T-helper 17 cell (primary cell): ENCODE results near the gene KAZN. TPM values are rescaled to one million over a fixed set of nuclear protein-coding genes. Genes with fewer than 3 reads are reported as not detected.

Experiments
- ATAC-seq: fragments of 150-1000 bp; cut with Tn5 transposase; 2 replicates; pipeline ENCODE4 v1.10.0; 2021; ENCODE audit warnings: mild to moderate bottlenecking, moderate library complexity
- DNase-seq, 3 donors: peaks; one replicate each; pipeline versions ENCODE4 v3.0.0 to v3.0.0-alpha.2; 2020 to 2021
- H3K9me3 ChIP-seq: one replicate; pipeline ENCODE4 v1.7.0; 2013; ENCODE audit warnings: low read length, mild to moderate bottlenecking; ENCODE audit not compliant: control insufficient read depth, poor library complexity, severe bottlenecking
- H3K27ac Mint-ChIP-seq: one replicate; pipeline ENCODE4 v1.8.0; 2022; ENCODE audit warnings: mild to moderate bottlenecking, moderate library complexity, mixed read lengths
- H3K27me3 Mint-ChIP-seq: one replicate; pipeline ENCODE4 v1.8.0; 2022; ENCODE audit warnings: mixed read lengths
- H3K36me3 Mint-ChIP-seq: one replicate; pipeline ENCODE4 v1.8.0; 2022; ENCODE audit warnings: low read depth, mixed read lengths
- H3K4me1 Mint-ChIP-seq: one replicate; pipeline ENCODE4 v1.8.0; 2022; ENCODE audit warnings: mild to moderate bottlenecking, mixed read lengths
- H3K4me3 Mint-ChIP-seq: one replicate; pipeline ENCODE4 v1.8.0; 2022; ENCODE audit warnings: mild to moderate bottlenecking, moderate library complexity, mixed read lengths
- total RNA-seq, 4 donors: library from RNA in 2 of 4; stranded (reverse) in 2 of 4; gene quantifications; one replicate each; pipeline ENCODE4 v1.2.3 and lab custom pipeline; 2022 to 2026

The KAZN gene
- total RNA-seq, 2 donors from 2014 or later: 0.10 to 0.62 TPM

DNA sequence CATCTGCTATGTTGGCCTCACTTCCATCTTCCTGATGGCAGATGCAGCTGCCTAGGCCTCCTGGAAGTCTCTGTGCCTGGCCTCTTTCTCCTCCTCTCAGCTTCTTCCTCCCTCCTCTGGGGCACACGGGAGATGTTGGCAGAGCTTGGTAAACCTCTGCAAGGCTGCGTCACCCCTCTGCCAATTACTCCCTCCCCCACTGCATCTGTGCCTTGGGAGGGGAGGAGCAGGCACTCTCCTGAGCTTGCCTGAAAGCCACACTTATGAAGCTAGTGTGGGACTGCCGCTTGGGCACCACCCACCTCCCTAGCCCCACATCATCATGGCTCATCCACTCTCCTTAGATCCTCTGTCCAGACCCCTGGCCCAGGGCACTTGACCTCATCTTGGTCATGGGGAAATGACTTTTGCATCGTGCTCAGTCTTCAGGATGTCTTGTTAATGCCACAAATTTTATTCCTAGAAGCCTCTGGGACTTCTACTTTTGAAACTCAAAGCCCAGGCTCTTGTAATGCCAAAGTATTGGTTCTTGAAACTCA, 547.7 kb downstream of the KAZN start:
- Mint-ChIP-seq H3K27me3 (peaks cover 87% of the 10 kb centered on the region), H3K4me1 (no peaks in the 10 kb centered on the region), H3K27ac (no peak overlapping the region), H3K36me3 (no peaks in the 10 kb centered on the region), H3K4me3 (no peak overlapping the region)
- no peak for DNase-seq
- no peaks in the 10 kb centered on the region for H3K9me3 ChIP-seq
- no peak for ATAC-seq

DNA sequence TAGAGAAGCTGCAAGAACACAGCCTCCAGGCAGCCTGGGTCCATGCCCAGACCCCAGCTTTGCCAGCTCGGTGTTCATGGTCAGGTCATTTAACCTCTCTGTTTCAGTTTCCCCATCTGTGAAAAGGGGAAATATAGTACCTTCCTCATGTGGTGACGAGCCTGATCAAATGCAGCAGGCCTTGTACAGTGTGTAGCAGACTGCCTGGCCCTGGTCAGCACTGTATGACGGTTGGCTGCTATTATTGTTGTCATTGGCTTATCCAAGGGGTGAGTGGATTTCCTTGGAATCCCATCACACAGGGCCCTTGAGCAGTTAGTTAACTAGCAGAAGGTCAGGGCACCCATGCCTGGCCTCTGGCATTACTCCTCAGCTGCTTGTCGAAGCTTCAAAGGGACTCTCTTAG, 548.5 kb downstream of the KAZN start:
- Mint-ChIP-seq H3K27me3 (peaks cover 87% of the 10 kb centered on the region), H3K4me3 (no peak overlapping the region), H3K27ac (no peak overlapping the region), H3K36me3 (no peaks in the 10 kb centered on the region), H3K4me1 (no peaks in the 10 kb centered on the region)
- no peak for DNase-seq
- no peak for ATAC-seq
- no peaks in the 10 kb centered on the region for H3K9me3 ChIP-seq

DNA sequence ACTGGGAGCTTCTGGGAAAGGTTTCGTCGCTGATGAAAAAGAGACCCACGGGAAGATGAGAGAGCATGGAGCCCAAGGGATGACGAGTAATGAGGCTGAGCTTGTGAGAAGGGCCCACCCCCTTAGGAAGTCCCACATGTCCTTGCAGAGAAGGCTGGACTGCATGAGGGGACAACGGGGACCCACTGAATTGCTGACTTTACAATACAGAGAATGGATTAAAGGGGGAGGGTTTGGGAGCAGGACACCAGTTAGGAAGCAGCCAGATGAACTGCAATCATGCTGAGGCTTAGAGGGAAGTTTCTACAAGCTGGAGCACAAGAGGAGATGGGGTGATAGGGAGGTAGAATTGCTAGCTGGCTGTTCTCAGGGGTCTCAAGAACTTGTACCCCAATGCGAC, 549.5 kb downstream of the KAZN start:
- Mint-ChIP-seq H3K27ac (no peak overlapping the region), H3K4me1 (no peaks in the 10 kb centered on the region), H3K36me3 (no peaks in the 10 kb centered on the region), H3K4me3 (no peak overlapping the region), H3K27me3 (peaks cover 84% of the 10 kb centered on the region)
- ATAC-seq (no peak), DNase-seq (no peak)
- no peaks in the 10 kb centered on the region for H3K9me3 ChIP-seq

DNA sequence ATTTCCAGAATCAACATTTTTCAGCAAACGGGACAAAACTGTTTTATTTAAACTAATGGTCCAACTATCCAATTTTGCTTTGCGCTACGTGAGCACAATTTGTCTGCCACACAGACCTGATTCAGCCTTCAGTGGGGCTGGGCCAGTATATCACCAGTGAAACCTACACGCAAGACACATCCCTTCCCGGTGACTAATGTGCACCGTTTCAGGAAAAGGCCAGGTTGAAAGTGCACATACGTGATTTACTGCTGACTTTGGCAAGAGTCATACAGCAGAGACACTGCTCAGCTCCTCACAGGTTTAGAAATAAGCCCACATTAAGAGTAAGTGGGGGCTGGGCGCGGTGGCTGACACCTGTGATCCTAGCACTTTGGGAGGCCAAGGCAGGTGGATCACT, 550.0 kb downstream of the KAZN start:
- Mint-ChIP-seq H3K4me3 (no peak overlapping the region), H3K27ac (no peak overlapping the region), H3K27me3 (peaks cover 80% of the 10 kb centered on the region), H3K36me3 (no peaks in the 10 kb centered on the region), H3K4me1 (no peaks in the 10 kb centered on the region)
- no peak for ATAC-seq
- H3K9me3 ChIP-seq: no peaks in the 10 kb centered on the region
- DNase-seq: no peak

DNA sequence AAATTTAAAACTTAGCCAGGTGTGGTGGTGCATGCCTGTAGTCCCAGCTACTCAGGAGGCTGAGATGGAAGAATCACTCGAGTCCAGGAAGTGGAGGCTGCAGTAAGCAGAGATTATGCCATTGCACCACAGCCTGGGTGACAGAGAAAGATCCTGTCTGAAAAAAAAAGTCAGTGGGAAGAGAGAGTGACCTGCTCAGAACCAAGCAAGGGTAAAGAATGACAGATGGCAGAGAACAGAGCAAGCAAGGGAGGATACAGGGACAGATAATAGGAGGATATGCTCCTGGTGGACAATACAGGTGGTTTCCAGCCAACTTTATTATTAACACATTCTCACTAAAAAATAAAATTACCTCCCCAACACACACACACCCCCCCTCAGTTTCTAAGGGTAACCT, 550.5 kb downstream of the KAZN start:
- H3K4me3 Mint-ChIP-seq: no peak overlapping the region
- H3K27me3 Mint-ChIP-seq: peaks cover 80% of the 10 kb centered on the region
- H3K36me3 Mint-ChIP-seq: no peaks in the 10 kb centered on the region
- H3K9me3 ChIP-seq: no peaks in the 10 kb centered on the region
- ATAC-seq (no peak), DNase-seq (no peak)
- no peaks in the 10 kb centered on the region for H3K4me1 Mint-ChIP-seq
- H3K27ac Mint-ChIP-seq: no peak overlapping the region

DNA sequence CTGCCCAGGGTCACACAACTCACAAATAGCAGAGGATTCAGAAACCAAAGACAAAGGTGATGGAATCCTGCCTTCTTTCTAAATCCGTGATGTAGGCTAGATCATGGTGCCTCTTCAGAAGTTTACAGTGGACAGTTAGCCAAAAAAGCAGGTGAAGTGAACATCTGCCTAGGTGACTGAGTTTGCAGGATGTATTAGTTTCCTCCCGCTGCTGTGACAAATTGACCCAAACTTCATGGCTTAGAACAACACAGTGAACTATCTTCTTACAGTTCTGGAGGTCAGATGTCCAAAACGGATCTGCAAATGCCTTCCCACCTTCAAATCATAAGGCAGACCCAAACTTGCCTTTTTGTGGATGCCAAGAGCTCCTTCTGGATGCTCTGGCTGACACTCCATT, 551.9 kb downstream of the KAZN start:
- no peaks in the 10 kb centered on the region for H3K9me3 ChIP-seq
- DNase-seq (no peak), ATAC-seq (no peak)
- Mint-ChIP-seq H3K4me3 (no peak overlapping the region), H3K27me3 (peaks cover 78% of the 10 kb centered on the region), H3K4me1 (peaks cover 8% of the 10 kb centered on the region), H3K36me3 (no peaks in the 10 kb centered on the region), H3K27ac (no peak overlapping the region)

DNA sequence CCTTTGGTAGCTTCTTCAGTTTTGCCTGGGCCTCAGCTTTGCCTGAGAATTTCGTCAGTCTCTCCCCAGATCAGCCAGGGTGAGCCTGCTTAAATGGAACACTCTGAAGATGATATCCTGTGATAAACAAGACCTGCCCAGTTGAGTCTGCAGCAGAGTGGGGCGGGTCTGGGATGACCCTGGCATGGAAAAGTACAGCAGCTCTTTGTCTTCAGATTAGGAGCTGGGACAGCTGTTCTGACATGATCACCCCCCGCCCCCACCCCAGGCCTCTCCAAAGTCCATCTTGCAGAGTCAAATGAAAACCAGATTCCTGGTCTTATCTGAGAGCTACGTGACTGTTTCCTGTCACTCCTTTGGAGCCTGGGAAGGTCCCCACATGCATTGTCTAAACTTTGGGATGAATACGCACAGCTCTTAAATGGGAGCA, 552.9 kb downstream of the KAZN start:
- Mint-ChIP-seq H3K4me1 (peaks cover 16% of the 10 kb centered on the region), H3K27me3 (peaks cover 74% of the 10 kb centered on the region), H3K36me3 (no peaks in the 10 kb centered on the region), H3K27ac (no peak overlapping the region), H3K4me3 (no peak overlapping the region)
- no peak for ATAC-seq
- H3K9me3 ChIP-seq: no peaks in the 10 kb centered on the region
- DNase-seq: no peak

DNA sequence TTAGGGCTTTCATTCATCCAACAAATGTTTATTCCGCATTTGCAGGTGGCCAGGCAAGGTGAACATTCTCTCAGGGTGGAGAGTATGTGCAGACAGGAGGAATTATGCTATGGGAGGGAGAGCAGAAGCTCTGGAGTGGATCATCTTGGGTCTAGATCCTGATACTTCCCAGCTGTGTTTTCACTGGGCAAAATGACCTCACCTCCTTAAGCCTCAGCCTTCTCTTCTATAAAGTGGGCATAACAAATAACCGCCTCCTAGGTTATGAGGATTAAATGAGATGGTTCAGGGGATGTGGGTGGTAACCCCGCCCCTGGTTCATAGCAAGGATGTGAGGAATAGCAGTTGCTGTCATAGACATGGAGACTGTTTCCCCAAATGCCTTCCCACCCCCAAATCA, 553.4 kb downstream of the KAZN start:
- Mint-ChIP-seq H3K4me1 (peaks cover 20% of the 10 kb centered on the region), H3K36me3 (no peaks in the 10 kb centered on the region), H3K4me3 (no peak overlapping the region), H3K27ac (no peak overlapping the region), H3K27me3 (peaks cover 70% of the 10 kb centered on the region)
- DNase-seq (no peak), ATAC-seq (no peak)
- no peaks in the 10 kb centered on the region for H3K9me3 ChIP-seq

DNA sequence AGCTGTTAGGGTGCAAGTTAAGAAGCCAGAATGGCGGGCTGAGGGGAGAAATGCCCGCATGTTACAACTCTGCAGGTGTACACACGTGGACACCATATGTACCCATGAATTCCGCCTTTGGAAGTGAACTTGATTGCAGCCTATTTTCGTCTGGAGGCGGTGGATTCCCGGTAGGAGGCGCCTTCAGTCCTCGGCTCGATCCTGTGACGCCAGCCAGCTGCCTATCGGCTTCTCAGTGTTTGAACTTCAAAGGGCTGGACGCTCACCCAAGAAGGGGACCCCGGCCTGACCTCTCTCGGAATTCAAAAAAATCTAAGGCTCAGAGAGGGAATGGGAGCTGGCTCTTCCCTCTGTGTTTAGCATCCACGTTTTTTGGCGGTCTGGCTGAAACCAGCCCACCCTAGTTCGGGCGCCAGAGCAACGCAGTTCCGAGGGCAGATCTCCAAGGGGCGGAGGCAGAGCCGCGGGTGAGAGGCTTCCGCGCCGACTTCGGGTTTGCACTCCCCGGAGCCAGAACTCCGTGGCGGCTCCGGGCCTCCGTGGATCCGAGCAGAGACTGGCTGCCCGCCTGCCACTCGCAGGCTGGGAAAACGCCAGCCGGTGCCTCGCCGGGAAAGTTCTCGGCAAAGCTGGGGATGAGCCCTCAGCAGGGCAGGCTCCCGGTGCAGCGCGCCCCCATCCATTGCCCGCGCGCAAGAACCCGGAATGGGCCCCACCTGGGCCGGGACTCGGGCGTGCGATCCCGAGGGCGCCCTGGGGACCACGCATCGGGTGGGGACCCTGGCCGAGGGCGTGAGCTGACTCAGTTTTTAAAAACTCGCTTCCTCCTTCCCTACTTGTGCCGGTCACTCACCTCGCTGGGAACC, 554.1 kb downstream of the KAZN start:
- Mint-ChIP-seq H3K4me1 (peaks cover 22% of the 10 kb centered on the region), H3K4me3 (peak overlapping the region; percentile 74), H3K27ac (no peak overlapping the region), H3K27me3 (peaks cover 63% of the 10 kb centered on the region), H3K36me3 (no peaks in the 10 kb centered on the region)
- no peak for ATAC-seq
- DNase-seq: no peak
- H3K9me3 ChIP-seq: no peaks in the 10 kb centered on the region

DNA sequence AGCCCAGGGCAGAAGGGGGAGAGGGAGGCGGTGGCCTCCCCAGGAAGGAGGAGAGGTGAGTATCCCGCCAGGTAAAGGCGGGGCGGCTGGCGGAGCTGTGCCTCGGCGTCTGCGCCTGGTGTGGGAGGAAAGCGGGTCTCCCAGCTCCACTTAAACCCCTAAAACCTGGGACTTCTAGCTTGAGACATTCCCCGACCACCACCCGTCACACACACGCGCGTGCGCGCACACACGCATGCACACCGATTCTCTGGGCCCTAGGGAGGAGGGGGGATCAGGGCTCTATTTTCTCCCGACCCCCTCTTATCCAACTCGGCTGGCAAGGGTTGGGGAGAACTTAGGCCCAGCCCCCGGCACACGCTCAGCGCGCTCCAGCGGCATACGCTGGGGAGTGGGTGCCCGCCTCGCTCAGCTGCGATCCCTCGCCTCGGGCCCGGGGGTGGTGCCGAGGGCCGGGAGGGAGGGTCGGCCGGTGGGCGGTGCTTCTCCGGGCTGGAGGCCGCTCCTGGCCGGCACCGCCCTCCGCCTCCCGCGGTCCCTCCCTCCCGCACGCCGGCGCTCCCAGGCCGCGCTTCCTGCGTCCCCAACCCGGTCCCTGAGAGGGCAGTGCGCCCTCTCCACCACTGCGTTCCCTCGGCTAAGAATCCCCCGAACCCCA, 554.8 kb downstream of the KAZN start, which contains the start of gene TMEM51:
TMEM51 (plus strand) TSS at position 564 of the 658 bp plus-strand sequence. CDS start 61,341 bp downstream, outside the sequence.
- Mint-ChIP-seq H3K36me3 (no peaks in the 10 kb centered on the region), H3K27me3 (peaks cover 57% of the 10 kb centered on the region), H3K4me3 (peak within 1 kb of the TSS; percentile 79), H3K4me1 (peaks cover 22% of the 10 kb centered on the region), H3K27ac (no peak within 1 kb of the TSS)
- DNase-seq (no peak), ATAC-seq (no peak)
- H3K9me3 ChIP-seq: no peaks in the 10 kb centered on the region

DNA sequence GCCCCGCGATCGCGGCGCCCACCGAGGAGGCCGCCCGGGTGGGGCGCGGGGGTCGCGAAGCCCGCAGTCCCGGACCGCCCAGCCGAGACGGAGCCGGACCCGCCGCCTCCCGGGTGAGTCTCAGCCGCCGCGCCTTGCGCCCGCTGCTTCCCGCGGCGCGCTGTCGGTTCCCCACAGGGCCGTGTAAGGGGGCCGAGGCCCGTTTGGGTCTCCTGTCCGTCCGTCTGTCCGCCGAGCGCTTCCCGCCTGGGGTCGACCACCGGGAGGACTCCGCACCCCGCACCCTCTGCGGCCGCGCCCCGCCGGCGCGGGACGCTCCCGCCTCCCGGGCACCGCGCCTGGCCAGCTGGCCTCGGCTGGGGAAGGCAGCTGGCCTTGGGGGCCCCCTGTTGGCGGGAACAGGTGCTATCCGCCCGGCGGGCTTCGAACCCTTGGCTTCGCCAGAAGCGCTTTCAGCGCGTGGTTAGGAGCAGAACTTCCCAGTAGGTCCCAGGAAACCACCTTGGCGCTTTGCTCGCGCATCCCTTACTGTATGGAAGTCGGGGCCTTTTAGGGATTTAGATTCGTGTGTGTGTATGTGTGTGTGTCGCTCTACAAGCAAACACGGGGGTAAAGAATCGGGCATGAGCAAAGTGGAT, 555.5 kb downstream of the KAZN start:
- Mint-ChIP-seq H3K36me3 (no peaks in the 10 kb centered on the region), H3K27ac (no peak overlapping the region), H3K4me1 (peaks cover 22% of the 10 kb centered on the region), H3K27me3 (peaks cover 53% of the 10 kb centered on the region), H3K4me3 (peak overlapping the region; percentile 79)
- DNase-seq: no peak
- ATAC-seq: no peak
- no peaks in the 10 kb centered on the region for H3K9me3 ChIP-seq

DNA sequence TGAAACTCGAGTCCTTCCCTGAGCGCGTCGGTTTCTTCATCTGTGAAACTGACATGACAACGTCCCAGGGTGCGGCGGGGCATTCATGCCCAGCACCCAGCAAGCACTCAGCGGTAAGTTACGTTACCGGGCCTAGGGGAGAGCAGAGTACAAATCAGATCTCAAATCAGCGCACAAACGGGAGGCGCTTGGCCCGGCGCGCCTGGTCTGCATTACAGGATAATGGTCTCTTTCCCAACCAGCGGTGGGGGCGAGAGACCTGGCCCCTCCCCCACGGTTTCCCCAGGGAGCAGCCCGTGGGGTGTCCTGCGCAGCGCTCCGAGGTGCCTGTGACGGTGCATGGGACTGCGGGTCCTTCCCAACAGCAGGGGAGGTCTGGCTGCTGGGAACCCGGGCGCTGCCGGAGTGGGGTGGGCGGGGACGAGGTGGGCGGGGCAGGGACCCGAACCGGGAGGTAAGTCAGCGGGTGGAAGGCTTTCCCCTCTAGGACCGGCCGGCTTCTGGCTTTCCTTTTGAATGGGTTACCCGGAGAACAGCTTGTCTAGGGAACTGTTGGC, 556.1 kb downstream of the KAZN start:
- no peaks in the 10 kb centered on the region for H3K9me3 ChIP-seq
- H3K27me3 Mint-ChIP-seq: peaks cover 47% of the 10 kb centered on the region
- ATAC-seq: no peak
- DNase-seq: no peak
- H3K4me3 Mint-ChIP-seq: peak overlapping the region; percentile 79
- H3K36me3 Mint-ChIP-seq: no peaks in the 10 kb centered on the region
- no peak overlapping the region for H3K27ac Mint-ChIP-seq
- H3K4me1 Mint-ChIP-seq: peaks cover 22% of the 10 kb centered on the region

DNA sequence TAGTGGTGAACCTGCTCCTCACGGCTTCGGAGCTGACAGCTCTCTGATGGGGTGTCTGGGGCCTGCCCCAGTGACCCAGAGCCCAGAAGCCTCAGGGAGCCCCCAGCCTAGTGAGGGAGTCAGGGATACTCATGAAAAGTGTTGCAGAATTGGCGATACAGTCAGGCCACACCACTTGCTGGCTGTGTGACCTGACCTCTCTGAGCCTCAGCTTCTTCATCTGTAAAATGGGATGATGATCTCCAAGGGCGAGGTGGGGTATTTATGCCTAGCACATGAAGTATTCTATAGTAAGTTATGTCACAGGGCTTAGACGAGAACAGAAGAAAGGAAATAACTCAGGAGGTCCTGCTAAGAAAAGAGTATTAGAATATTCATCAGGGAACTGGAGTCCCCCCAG, 556.7 kb downstream of the KAZN start:
- Mint-ChIP-seq H3K4me3 (peak overlapping the region; percentile 68), H3K27me3 (peaks cover 41% of the 10 kb centered on the region), H3K36me3 (no peaks in the 10 kb centered on the region), H3K4me1 (peaks cover 22% of the 10 kb centered on the region), H3K27ac (peak overlapping the region; percentile 54)
- ATAC-seq: no peak
- no peak for DNase-seq
- no peaks in the 10 kb centered on the region for H3K9me3 ChIP-seq
